Measurements from ENCODE around the gene OR2T27.

GRCh38 chr1:248627971-248628844 is 27.1 kb downstream of the OR2T27 start:
- TF ChIP-seq TCF7 (IDR thresholded peaks at IDR 0.05; ENCODE audit: borderline replicate concordance) (no peak), USF2 (CRISPR knock-in tag; IDR thresholded peaks at IDR 0.05) (no peak), ARID2 (IDR thresholded peaks at IDR 0.05) (no peak), EGR1 (conservative IDR thresholded peaks at IDR 0.05) (no peak), CTCF (IDR thresholded peaks at IDR 0.05 in 2 of 3, conservative IDR thresholded peaks at IDR 0.05 in 1 of 3; ENCODE audit: insufficient read depth in 2 of 3, low read depth in 1 of 3, low read length in 3 of 3) (no peak), JUN (IDR thresholded peaks at IDR 0.05; ENCODE audit: borderline replicate concordance, low read depth, low read length) (no peak), JUN (CRISPR knock-in tag; IDR thresholded peaks at IDR 0.05; ENCODE audit: borderline replicate concordance) (no peak), ZBED1 (IDR thresholded peaks at IDR 0.05) (no peak), RBBP5 (IDR thresholded peaks at IDR 0.05; ENCODE audit: borderline replicate concordance, insufficient read depth, low read length, poor library complexity, severe bottlenecking) (no peak), NFYB (IDR thresholded peaks at IDR 0.05; ENCODE audit: extremely low read depth, insufficient read length) (no peak)
